HepG2 (cell line): ENCODE results near the gene TCF7L2. TPM values are rescaled to one million over a fixed set of nuclear protein-coding genes. Genes with fewer than 3 reads are reported as not detected.

Source experiments
- GFI1 ChIP-seq: sonication (generic); formaldehyde crosslinking; IDR thresholded peaks from 2 replicates; pipeline ENCODE4 v1.5.0; 2020; ENCODE audit warnings: missing genetic modification reagents, mild to moderate bottlenecking, borderline replicate concordance
- KAT7 ChIP-seq: IDR thresholded peaks from 2 replicates; pipeline ENCODE4 v1.6.1; 2018; ENCODE audit warnings: borderline replicate concordance, missing compliant biosample characterization
- SATB2 ChIP-seq: sonication (generic); formaldehyde crosslinking; IDR thresholded peaks from 2 replicates; pipeline ENCODE4 v1.5.0; 2020; ENCODE audit warnings: missing genetic modification reagents
- SP1 ChIP-seq, 2 experiments: fragments of 450-650 bp in 1 of 2; sonication (generic) in 1 of 2; formaldehyde crosslinking in 1 of 2; IDR thresholded peaks; 2 replicates each; pipeline versions ENCODE4 v1.4.0 to v1.6.1; 2016 to 2020; ENCODE audit warnings: missing genetic modification reagents in 1 of 2
- SP4 ChIP-seq: sonication (generic); formaldehyde crosslinking; IDR thresholded peaks from 2 replicates; pipeline ENCODE4 v1.8.1; 2023; ENCODE audit warnings: mild to moderate bottlenecking, missing genetic modification reagents
- TMF1 ChIP-seq: sonication (generic); formaldehyde crosslinking; IDR thresholded peaks from 2 replicates; pipeline ENCODE4 v1.8.1; 2022; ENCODE audit warnings: low read depth, missing genetic modification reagents
- ZNF264 ChIP-seq: sonication (generic); formaldehyde crosslinking; IDR thresholded peaks from 2 replicates; pipeline ENCODE4 v1.4.0; 2020; ENCODE audit warnings: missing genetic modification reagents
- polyA plus RNA-seq, 8 experiments: library from polyadenylated mRNA; depleted of rRNA in 3 of 8; stranded (reverse) in 7 of 8; unstranded in 1 of 8; fragments of >200 nt; fragmentation: Illumina TruSeq in 4 of 8; extraction: Trizol in 4 of 8; gene quantifications; 2 replicates each; pipeline versions ENCODE4 v1.2.1 to v1.2.3, GENCODE V29; 2011 to 2016; ENCODE audit warnings: low read depth in 4 of 8, missing spikeins in 1 of 8, mixed read lengths in 1 of 8; ENCODE audit not compliant: insufficient read depth in 1 of 8
- total RNA-seq, 5 experiments: library from RNA; depleted of rRNA; stranded (reverse); fragments of >200 nt; fragmentation: Illumina TruSeq; extraction: Trizol; gene quantifications; 2 replicates each; pipeline ENCODE4 v1.2.3, GENCODE V29; 2016; ENCODE audit warnings: low read depth in 1 of 5
- TF ChIP-seq, protein P1 (sequence below): sonication (generic); formaldehyde crosslinking; IDR thresholded peaks from 2 replicates; pipeline ENCODE4 v1.4.0; 2020; ENCODE audit warnings: missing genetic modification reagents, borderline replicate concordance
- TF ChIP-seq, protein P2 (sequence below): sonication (generic); formaldehyde crosslinking; conservative IDR thresholded peaks from 2 replicates; pipeline ENCODE4 v1.4.0; 2020; ENCODE audit warnings: missing genetic modification reagents
- TF ChIP-seq, protein P3 (sequence below): sonication (generic); formaldehyde crosslinking; IDR thresholded peaks from 2 replicates; pipeline ENCODE4 v1.5.1; 2020; ENCODE audit warnings: mild to moderate bottlenecking, missing genetic modification reagents, moderate library complexity
- TF ChIP-seq, protein P4 (sequence below): sonication (generic); formaldehyde crosslinking; IDR thresholded peaks from 2 replicates; pipeline ENCODE4 v1.4.0; 2020; ENCODE audit warnings: missing genetic modification reagents
- TF ChIP-seq, protein P5 (sequence below): sonication (generic); formaldehyde crosslinking; IDR thresholded peaks from 2 replicates; pipeline ENCODE4 v1.9.0; 2021; ENCODE audit warnings: missing genetic modification reagents, borderline replicate concordance

Gene TCF7L2
- total and polyA plus RNA-seq, 2 of the 13 experiments (the other 11 are each of a cell fraction or from before 2014, with no cell fraction given): 3.9 to 13.7 TPM

DNA sequence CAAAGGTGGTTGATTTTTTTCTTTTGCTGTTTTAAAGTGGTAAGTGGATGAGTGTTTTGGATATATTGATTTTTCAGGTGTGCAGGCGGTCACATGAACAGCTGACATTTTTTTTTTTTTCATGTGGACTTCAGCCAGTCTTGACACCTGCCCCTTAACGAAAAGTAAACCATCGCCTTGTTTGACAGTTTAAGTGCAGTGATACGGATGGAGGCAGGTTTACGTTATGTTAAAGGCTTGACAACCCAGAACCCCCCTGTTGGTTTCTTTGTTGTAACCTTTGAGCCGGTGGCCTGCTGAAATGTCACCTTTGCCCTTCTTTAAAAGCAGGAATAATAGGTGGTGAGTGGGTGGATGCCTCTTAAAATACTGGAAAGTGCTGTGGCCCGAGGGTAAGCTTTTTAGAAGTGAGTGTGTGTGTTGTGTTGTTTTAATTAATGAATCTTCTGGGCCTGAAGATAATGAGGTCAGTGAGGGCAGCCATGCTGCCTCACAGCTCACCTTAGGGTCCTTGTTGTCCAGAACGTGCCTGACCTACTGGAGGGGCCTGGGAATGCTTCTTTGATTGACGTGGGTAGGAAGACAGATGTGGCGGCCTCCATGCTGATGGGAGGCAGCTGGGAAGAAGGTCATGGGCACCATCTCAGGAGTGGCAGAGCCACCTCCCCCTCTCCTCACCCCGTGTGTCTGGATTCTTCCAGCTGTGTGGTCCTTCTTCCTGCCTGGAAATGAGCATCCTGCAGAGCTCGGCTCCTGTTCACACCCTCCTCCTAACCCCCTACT lies 69.8 kb downstream of the TCF7L2 start (continued):
- TF ChIP-seq, protein P1, sequence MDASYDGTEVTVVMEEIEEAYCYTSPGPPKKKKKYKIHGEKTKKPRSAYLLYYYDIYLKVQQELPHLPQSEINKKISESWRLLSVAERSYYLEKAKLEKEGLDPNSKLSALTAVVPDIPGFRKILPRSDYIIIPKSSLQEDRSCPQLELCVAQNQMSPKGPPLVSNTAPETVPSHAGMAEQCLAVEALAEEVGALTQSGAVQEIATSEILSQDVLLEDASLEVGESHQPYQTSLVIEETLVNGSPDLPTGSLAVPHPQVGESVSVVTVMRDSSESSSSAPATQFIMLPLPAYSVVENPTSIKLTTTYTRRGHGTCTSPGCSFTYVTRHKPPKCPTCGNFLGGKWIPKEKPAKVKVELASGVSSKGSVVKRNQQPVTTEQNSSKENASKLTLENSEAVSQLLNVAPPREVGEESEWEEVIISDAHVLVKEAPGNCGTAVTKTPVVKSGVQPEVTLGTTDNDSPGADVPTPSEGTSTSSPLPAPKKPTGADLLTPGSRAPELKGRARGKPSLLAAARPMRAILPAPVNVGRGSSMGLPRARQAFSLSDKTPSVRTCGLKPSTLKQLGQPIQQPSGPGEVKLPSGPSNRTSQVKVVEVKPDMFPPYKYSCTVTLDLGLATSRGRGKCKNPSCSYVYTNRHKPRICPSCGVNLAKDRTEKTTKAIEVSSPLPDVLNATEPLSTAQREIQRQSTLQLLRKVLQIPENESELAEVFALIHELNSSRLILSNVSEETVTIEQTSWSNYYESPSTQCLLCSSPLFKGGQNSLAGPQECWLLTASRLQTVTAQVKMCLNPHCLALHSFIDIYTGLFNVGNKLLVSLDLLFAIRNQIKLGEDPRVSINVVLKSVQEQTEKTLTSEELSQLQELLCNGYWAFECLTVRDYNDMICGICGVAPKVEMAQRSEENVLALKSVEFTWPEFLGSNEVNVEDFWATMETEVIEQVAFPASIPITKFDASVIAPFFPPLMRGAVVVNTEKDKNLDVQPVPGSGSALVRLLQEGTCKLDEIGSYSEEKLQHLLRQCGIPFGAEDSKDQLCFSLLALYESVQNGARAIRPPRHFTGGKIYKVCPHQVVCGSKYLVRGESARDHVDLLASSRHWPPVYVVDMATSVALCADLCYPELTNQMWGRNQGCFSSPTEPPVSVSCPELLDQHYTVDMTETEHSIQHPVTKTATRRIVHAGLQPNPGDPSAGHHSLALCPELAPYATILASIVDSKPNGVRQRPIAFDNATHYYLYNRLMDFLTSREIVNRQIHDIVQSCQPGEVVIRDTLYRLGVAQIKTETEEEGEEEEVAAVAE (CRISPR knock-in tag): no peak
- no peak for TF ChIP-seq SATB2 (CRISPR knock-in tag)
- TF ChIP-seq, protein P2, sequence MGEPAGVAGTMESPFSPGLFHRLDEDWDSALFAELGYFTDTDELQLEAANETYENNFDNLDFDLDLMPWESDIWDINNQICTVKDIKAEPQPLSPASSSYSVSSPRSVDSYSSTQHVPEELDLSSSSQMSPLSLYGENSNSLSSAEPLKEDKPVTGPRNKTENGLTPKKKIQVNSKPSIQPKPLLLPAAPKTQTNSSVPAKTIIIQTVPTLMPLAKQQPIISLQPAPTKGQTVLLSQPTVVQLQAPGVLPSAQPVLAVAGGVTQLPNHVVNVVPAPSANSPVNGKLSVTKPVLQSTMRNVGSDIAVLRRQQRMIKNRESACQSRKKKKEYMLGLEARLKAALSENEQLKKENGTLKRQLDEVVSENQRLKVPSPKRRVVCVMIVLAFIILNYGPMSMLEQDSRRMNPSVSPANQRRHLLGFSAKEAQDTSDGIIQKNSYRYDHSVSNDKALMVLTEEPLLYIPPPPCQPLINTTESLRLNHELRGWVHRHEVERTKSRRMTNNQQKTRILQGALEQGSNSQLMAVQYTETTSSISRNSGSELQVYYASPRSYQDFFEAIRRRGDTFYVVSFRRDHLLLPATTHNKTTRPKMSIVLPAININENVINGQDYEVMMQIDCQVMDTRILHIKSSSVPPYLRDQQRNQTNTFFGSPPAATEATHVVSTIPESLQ (CRISPR knock-in tag): no peak
- no peak for TF ChIP-seq KAT7 (CRISPR knock-in tag)
- TF ChIP-seq, protein P3, sequence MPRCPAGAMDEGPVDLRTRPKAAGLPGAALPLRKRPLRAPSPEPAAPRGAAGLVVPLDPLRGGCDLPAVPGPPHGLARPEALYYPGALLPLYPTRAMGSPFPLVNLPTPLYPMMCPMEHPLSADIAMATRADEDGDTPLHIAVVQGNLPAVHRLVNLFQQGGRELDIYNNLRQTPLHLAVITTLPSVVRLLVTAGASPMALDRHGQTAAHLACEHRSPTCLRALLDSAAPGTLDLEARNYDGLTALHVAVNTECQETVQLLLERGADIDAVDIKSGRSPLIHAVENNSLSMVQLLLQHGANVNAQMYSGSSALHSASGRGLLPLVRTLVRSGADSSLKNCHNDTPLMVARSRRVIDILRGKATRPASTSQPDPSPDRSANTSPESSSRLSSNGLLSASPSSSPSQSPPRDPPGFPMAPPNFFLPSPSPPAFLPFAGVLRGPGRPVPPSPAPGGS: 0 out of 2 replicates have a peak, but pooled peaks have one; percentile 69
- no peak for TF ChIP-seq SP1 (IDR thresholded peaks at IDR 0.05)
- TF ChIP-seq SP1 (CRISPR knock-in tag; IDR thresholded peaks at IDR 0.05): no peak
- no peak for TF ChIP-seq TMF1 (CRISPR knock-in tag)
- TF ChIP-seq, protein P4, sequence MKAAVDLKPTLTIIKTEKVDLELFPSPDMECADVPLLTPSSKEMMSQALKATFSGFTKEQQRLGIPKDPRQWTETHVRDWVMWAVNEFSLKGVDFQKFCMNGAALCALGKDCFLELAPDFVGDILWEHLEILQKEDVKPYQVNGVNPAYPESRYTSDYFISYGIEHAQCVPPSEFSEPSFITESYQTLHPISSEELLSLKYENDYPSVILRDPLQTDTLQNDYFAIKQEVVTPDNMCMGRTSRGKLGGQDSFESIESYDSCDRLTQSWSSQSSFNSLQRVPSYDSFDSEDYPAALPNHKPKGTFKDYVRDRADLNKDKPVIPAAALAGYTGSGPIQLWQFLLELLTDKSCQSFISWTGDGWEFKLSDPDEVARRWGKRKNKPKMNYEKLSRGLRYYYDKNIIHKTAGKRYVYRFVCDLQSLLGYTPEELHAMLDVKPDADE (CRISPR knock-in tag): no peak
- TF ChIP-seq SP4: peak; percentile 57; the same call in 1 of the 2 replicates
- TF ChIP-seq GFI1 (CRISPR knock-in tag): peak; percentile 60; the same call in 1 of the 2 replicates
- TF ChIP-seq, protein P5, sequence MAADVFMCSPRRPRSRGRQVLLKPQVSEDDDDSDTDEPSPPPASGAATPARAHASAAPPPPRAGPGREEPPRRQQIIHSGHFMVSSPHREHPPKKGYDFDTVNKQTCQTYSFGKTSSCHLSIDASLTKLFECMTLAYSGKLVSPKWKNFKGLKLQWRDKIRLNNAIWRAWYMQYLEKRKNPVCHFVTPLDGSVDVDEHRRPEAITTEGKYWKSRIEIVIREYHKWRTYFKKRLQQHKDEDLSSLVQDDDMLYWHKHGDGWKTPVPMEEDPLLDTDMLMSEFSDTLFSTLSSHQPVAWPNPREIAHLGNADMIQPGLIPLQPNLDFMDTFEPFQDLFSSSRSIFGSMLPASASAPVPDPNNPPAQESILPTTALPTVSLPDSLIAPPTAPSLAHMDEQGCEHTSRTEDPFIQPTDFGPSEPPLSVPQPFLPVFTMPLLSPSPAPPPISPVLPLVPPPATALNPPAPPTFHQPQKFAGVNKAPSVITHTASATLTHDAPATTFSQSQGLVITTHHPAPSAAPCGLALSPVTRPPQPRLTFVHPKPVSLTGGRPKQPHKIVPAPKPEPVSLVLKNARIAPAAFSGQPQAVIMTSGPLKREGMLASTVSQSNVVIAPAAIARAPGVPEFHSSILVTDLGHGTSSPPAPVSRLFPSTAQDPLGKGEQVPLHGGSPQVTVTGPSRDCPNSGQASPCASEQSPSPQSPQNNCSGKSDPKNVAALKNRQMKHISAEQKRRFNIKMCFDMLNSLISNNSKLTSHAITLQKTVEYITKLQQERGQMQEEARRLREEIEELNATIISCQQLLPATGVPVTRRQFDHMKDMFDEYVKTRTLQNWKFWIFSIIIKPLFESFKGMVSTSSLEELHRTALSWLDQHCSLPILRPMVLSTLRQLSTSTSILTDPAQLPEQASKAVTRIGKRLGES (CRISPR knock-in tag): no peak
- TF ChIP-seq ZNF264 (CRISPR knock-in tag): peak; percentile 73
